ENCODE results near the gene FHL2. TPM values are rescaled to one million over a fixed set of nuclear protein-coding genes. Genes with fewer than 3 reads are reported as not detected.

Gene FHL2
- total RNA-seq, 2 experiments from 2014 or later: 1.3 to 1.5 TPM

GRCh38 chr2:105403241-105403782 lies 4.5 kb upstream of the FHL2 start:
- H3K36me3 Mint-ChIP-seq: no peaks in the 10 kb centered on the region
- CTCF ChIA-PET: interaction anchor here (0.8 to 1.4 kb wide), 2 partner anchors 10 to 34 kb away, joined by 3 read pairs; no protein-coding TSS in a partner anchor
- intact Hi-C loops (cut with micrococcal nuclease): no loop called here
- no peak overlapping the region for H3K4me3 Mint-ChIP-seq
- peaks cover 19% of the 10 kb centered on the region for H3K27me3 Mint-ChIP-seq
- no peaks in the 10 kb centered on the region for H3K4me1 Mint-ChIP-seq (ENCODE audit: low read depth)
- no peak overlapping the region for H3K27ac Mint-ChIP-seq
- POLR2A ChIA-PET: no interaction called here
- no peaks in the 10 kb centered on the region for H3K9me3 Mint-ChIP-seq
- DNase-seq: no peak

- no peak overlapping the region for H3K27ac Mint-ChIP-seq
- intact Hi-C loops (cut with micrococcal nuclease): no loop called here
- H3K9me3 Mint-ChIP-seq: no peaks in the 10 kb centered on the region
- POLR2A ChIA-PET: no interaction called here
- no peak for DNase-seq
- CTCF ChIA-PET: no interaction called here
- H3K27me3 Mint-ChIP-seq: peaks cover 22% of the 10 kb centered on the region
- H3K4me1 Mint-ChIP-seq (ENCODE audit: low read depth): peaks cover 3% of the 10 kb centered on the region
- no peak overlapping the region for H3K4me3 Mint-ChIP-seq
- H3K36me3 Mint-ChIP-seq: no peaks in the 10 kb centered on the region
Observed at GRCh38 chr2:105402809-105403208, 4.0 kb upstream of the FHL2 start.

GRCh38 chr2:105401867-105402266 lies 3.0 kb upstream of the FHL2 start:
- ChIA-PET POLR2A (no interaction called here), CTCF (interaction anchor here (0.8 kb wide), 1 partner anchor 11 kb away, joined by 3 read pairs; no protein-coding TSS in a partner anchor)
- intact Hi-C loops (cut with micrococcal nuclease): no loop called here
- no peak for DNase-seq
- Mint-ChIP-seq H3K4me3 (no peak overlapping the region), H3K4me1 (ENCODE audit: low read depth) (peaks cover 3% of the 10 kb centered on the region), H3K27me3 (peaks cover 24% of the 10 kb centered on the region), H3K9me3 (no peaks in the 10 kb centered on the region), H3K27ac (no peak overlapping the region), H3K36me3 (no peaks in the 10 kb centered on the region)

- Mint-ChIP-seq H3K4me3 (no peak overlapping the region), H3K27ac (no peak overlapping the region), H3K9me3 (no peaks in the 10 kb centered on the region), H3K27me3 (peaks cover 24% of the 10 kb centered on the region), H3K4me1 (ENCODE audit: low read depth) (peaks cover 7% of the 10 kb centered on the region), H3K36me3 (no peaks in the 10 kb centered on the region)
- CTCF ChIA-PET: interaction anchor here (0.7 kb wide), 1 partner anchor 125 kb away, joined by 3 read pairs; no protein-coding TSS in a partner anchor
- no peak for DNase-seq
- POLR2A ChIA-PET: no interaction called here
- intact Hi-C loops (cut with micrococcal nuclease): no loop called here
Observed at GRCh38 chr2:105400138-105400540, 1.3 kb upstream of the FHL2 start.

GRCh38 chr2:105399207-105399861 lies 483 bp upstream of the FHL2 start:
- POLR2A ChIA-PET: no interaction called here
- intact Hi-C loops (cut with micrococcal nuclease): no loop called here
- CTCF ChIA-PET: interaction anchor here (1.9 kb wide), 1 partner anchor 30 kb away, joined by 10 read pairs; no protein-coding TSS in a partner anchor
- H3K4me3 Mint-ChIP-seq: peak overlapping the region; percentile 1
- no peak for DNase-seq
- H3K27ac Mint-ChIP-seq: no peak overlapping the region
- peaks cover 24% of the 10 kb centered on the region for H3K27me3 Mint-ChIP-seq
- H3K36me3 Mint-ChIP-seq: no peaks in the 10 kb centered on the region
- H3K4me1 Mint-ChIP-seq (ENCODE audit: low read depth): peaks cover 7% of the 10 kb centered on the region
- no peaks in the 10 kb centered on the region for H3K9me3 Mint-ChIP-seq

- Mint-ChIP-seq H3K4me3 (peak overlapping the region; percentile 70), H3K27me3 (peaks cover 24% of the 10 kb centered on the region), H3K4me1 (ENCODE audit: low read depth) (peaks cover 7% of the 10 kb centered on the region), H3K27ac (no peak overlapping the region), H3K9me3 (no peaks in the 10 kb centered on the region), H3K36me3 (no peaks in the 10 kb centered on the region)
- ChIA-PET POLR2A (interaction anchor here (0.5 kb wide), 1 partner anchor 800 kb away, joined by 4 read pairs; no protein-coding TSS in a partner anchor), CTCF (interaction anchor here (1.2 to 1.9 kb wide), 2 partner anchors 29 to 148 kb away, joined by 3 to 10 read pairs; no protein-coding TSS in a partner anchor)
- DNase-seq: no peak
- intact Hi-C loops (cut with micrococcal nuclease): loop anchor here (2.0 kb wide), 1 partner anchor 23 kb away; no protein-coding TSS in a partner anchor
Observed at GRCh38 chr2:105397953-105398335, 907 bp downstream of the FHL2 start.

GRCh38 chr2:105397025-105397722 lies 1.7 kb downstream of the FHL2 start:
- Mint-ChIP-seq H3K27ac (no peak overlapping the region), H3K27me3 (peaks cover 24% of the 10 kb centered on the region), H3K4me3 (no peak overlapping the region), H3K36me3 (no peaks in the 10 kb centered on the region), H3K9me3 (no peaks in the 10 kb centered on the region), H3K4me1 (ENCODE audit: low read depth) (peaks cover 7% of the 10 kb centered on the region)
- ChIA-PET POLR2A (interaction anchor here (0.5 kb wide), 1 partner anchor 801 kb away, joined by 4 read pairs; no protein-coding TSS in a partner anchor), CTCF (interaction anchor here (0.7 to 1.5 kb wide), 3 partner anchors 10 to 149 kb away, joined by 3 to 6 read pairs (median 3); no protein-coding TSS in a partner anchor)
- DNase-seq: no peak
- intact Hi-C loops (cut with micrococcal nuclease): loop anchor here (2.0 kb wide), 1 partner anchor 22 kb away; no protein-coding TSS in a partner anchor

- peak; percentile 73 for DNase-seq
- POLR2A ChIA-PET: no interaction called here
- H3K4me1 Mint-ChIP-seq (ENCODE audit: low read depth): peaks cover 7% of the 10 kb centered on the region
- H3K27ac Mint-ChIP-seq: no peak overlapping the region
- no peaks in the 10 kb centered on the region for H3K9me3 Mint-ChIP-seq
- H3K4me3 Mint-ChIP-seq: no peak overlapping the region
- CTCF ChIA-PET: interaction anchor here (0.7 to 1.5 kb wide), 2 partner anchors 9 to 26 kb away, joined by 3 to 6 read pairs; no protein-coding TSS in a partner anchor
- H3K36me3 Mint-ChIP-seq: no peaks in the 10 kb centered on the region
- intact Hi-C loops (cut with micrococcal nuclease): loop anchor here (2.0 kb wide), 1 partner anchor 22 kb away; no protein-coding TSS in a partner anchor
- H3K27me3 Mint-ChIP-seq: peaks cover 24% of the 10 kb centered on the region
Observed at GRCh38 chr2:105396254-105397024, 2.4 kb downstream of the FHL2 start.

- H3K4me3 Mint-ChIP-seq: no peak overlapping the region
- ChIA-PET CTCF (interaction anchor here (0.7 to 1.5 kb wide), 2 partner anchors 9 to 57 kb away, joined by 3 read pairs; no protein-coding TSS in a partner anchor), POLR2A (no interaction called here)
- no peaks in the 10 kb centered on the region for H3K9me3 Mint-ChIP-seq
- no peak for DNase-seq
- peaks cover 7% of the 10 kb centered on the region for H3K4me1 Mint-ChIP-seq (ENCODE audit: low read depth)
- peaks cover 24% of the 10 kb centered on the region for H3K27me3 Mint-ChIP-seq
- intact Hi-C loops (cut with micrococcal nuclease): loop anchor here (2.0 kb wide), 1 partner anchor 21 kb away; no protein-coding TSS in a partner anchor
- no peak overlapping the region for H3K27ac Mint-ChIP-seq
- no peaks in the 10 kb centered on the region for H3K36me3 Mint-ChIP-seq
Observed at GRCh38 chr2:105395691-105396090, 3.2 kb downstream of the FHL2 start.

GRCh38 chr2:105394951-105395611 lies 3.8 kb downstream of the FHL2 start:
- peaks cover 21% of the 10 kb centered on the region for H3K27me3 Mint-ChIP-seq
- POLR2A ChIA-PET: no interaction called here
- H3K9me3 Mint-ChIP-seq: no peaks in the 10 kb centered on the region
- H3K4me1 Mint-ChIP-seq (ENCODE audit: low read depth): peaks cover 7% of the 10 kb centered on the region
- no peaks in the 10 kb centered on the region for H3K36me3 Mint-ChIP-seq
- intact Hi-C loops (cut with micrococcal nuclease): no loop called here
- H3K27ac Mint-ChIP-seq: no peak overlapping the region
- H3K4me3 Mint-ChIP-seq: no peak overlapping the region
- no peak for DNase-seq
- CTCF ChIA-PET: interaction anchor here (0.7 kb wide), 1 partner anchor 56 kb away, joined by 3 read pairs; no protein-coding TSS in a partner anchor

- intact Hi-C loops (cut with micrococcal nuclease): no loop called here
- POLR2A ChIA-PET: no interaction called here
- H3K4me3 Mint-ChIP-seq: no peak overlapping the region
- no peaks in the 10 kb centered on the region for H3K36me3 Mint-ChIP-seq
- no peak overlapping the region for H3K27ac Mint-ChIP-seq
- peaks cover 7% of the 10 kb centered on the region for H3K4me1 Mint-ChIP-seq (ENCODE audit: low read depth)
- CTCF ChIA-PET: interaction anchor here (1.0 kb wide), 1 partner anchor 128 kb away, joined by 4 read pairs; no protein-coding TSS in a partner anchor
- DNase-seq: no peak
- no peaks in the 10 kb centered on the region for H3K9me3 Mint-ChIP-seq
- peaks cover 11% of the 10 kb centered on the region for H3K27me3 Mint-ChIP-seq
Observed at GRCh38 chr2:105393373-105394055, 5.3 kb downstream of the FHL2 start.
